Peyer's patch (tissue), 4 donors: Measurements from ENCODE around the gene UQCR10. TPM values are rescaled to one million over a fixed set of nuclear protein-coding genes. Genes with fewer than 3 reads are reported as not detected.

ENCODE experiments used
- DNase-seq, 3 donors: peaks; one replicate each; pipeline ENCODE4 v3.0.0-alpha.2; 2017 to 2019
- H3K27ac ChIP-seq, 4 donors: fragments of 200-600 bp; sonication (generic); one replicate each; pipeline ENCODE4 v1.5.1; 2016 to 2019
- H3K27me3 ChIP-seq, 2 donors: fragments of 200-600 bp; sonication (generic); one replicate each; pipeline ENCODE4 v1.5.1; 2019
- H3K36me3 ChIP-seq, 3 donors: fragments of 200-600 bp; sonication (generic); one replicate each; pipeline ENCODE4 v1.5.1; 2016 to 2019
- H3K4me1 ChIP-seq, 4 donors: fragments of 200-600 bp; sonication (generic); one replicate each; pipeline ENCODE4 v1.5.1; 2016 to 2019
- H3K4me3 ChIP-seq, 4 donors: fragments of 200-600 bp; sonication (generic); 1 replicate in 3 of 4; 2 replicates in 1 of 4; pipeline ENCODE4 v1.5.1; 2016 to 2019; ENCODE audit warnings: mild to moderate bottlenecking in 1 of 4
- H3K9me3 ChIP-seq, 4 donors: fragments of 200-600 bp; sonication (generic); one replicate each; pipeline ENCODE4 v1.5.1; 2016 to 2019; ENCODE audit warnings: mild to moderate bottlenecking in 1 of 4
- POLR2A ChIP-seq, 2 donors: fragments of 450-650 bp; IDR thresholded peaks; one replicate each; pipeline ENCODE4 v1.5.1; 2017; ENCODE audit warnings: antibody characterized with exemption in 2 of 2, mild to moderate bottlenecking in 2 of 2, moderate library complexity in 2 of 2
- total RNA-seq, 4 donors: library from RNA; depleted of rRNA; stranded (reverse); fragments of >200 nt; gene quantifications; one replicate each; pipeline ENCODE4 v1.1.0, GENCODE V29; 2016
- TF ChIP-seq, protein P1 (sequence below), 6 experiments: fragments of 450-650 bp in 4 of 6; fragments of 200-600 bp in 2 of 6; sonication (generic) in 1 of 6; IDR thresholded peaks; one replicate each; pipeline ENCODE4 v1.5.1; 2017 to 2019; ENCODE audit warnings: antibody characterized with exemption in 6 of 6, mild to moderate bottlenecking in 3 of 6, moderate library complexity in 1 of 6

UQCR10 gene
- total RNA-seq, 4 donors from 2014 or later: 60.9 to 144 (median 88.2) TPM

DNA sequence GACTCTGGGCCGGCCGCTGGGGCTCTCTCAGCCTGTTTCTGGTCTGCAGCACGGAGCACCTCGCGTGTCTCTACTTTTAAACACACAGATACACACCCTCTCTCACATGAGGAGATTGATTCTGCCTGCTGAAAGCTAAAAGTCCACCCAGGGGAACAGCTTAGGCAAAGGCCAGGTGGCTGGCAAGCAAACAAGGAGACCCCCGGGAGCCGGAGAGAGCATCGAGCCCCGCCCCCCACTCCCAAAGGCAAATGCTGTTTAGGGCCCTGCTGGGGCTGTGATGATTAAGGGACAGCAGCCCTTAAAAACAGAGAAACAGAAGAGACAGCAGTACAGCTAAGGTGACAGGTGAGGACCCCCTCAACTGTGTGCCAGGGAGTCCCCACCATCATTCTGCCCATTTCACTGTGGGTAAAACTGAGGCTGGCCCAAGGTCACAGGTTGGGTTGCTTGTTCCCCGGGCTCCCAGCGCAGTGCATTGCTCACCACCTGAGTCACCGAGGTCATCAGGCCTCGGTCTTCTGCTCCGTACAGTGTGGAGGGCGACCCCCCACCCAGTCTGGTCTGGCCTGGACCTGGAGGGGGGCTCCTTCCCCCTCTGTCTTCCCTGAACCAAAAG is 40.5 kb upstream of the UQCR10 start:
- H3K4me3 ChIP-seq: no peak overlapping the region
- H3K27me3 ChIP-seq: no peaks in the 10 kb centered on the region
- H3K4me1 ChIP-seq: no peaks in the 10 kb centered on the region
- no peaks in the 10 kb centered on the region for H3K9me3 ChIP-seq
- TF ChIP-seq, protein P1, sequence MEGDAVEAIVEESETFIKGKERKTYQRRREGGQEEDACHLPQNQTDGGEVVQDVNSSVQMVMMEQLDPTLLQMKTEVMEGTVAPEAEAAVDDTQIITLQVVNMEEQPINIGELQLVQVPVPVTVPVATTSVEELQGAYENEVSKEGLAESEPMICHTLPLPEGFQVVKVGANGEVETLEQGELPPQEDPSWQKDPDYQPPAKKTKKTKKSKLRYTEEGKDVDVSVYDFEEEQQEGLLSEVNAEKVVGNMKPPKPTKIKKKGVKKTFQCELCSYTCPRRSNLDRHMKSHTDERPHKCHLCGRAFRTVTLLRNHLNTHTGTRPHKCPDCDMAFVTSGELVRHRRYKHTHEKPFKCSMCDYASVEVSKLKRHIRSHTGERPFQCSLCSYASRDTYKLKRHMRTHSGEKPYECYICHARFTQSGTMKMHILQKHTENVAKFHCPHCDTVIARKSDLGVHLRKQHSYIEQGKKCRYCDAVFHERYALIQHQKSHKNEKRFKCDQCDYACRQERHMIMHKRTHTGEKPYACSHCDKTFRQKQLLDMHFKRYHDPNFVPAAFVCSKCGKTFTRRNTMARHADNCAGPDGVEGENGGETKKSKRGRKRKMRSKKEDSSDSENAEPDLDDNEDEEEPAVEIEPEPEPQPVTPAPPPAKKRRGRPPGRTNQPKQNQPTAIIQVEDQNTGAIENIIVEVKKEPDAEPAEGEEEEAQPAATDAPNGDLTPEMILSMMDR (IDR thresholded peaks at IDR 0.05): no peak
- TF ChIP-seq POLR2A (IDR thresholded peaks at IDR 0.05): no peak
- H3K36me3 ChIP-seq: peaks cover 0 to 12% (median 0%) of the 10 kb centered on the region in 3 donors
- DNase-seq: no peak
- no peak overlapping the region for H3K27ac ChIP-seq

DNA sequence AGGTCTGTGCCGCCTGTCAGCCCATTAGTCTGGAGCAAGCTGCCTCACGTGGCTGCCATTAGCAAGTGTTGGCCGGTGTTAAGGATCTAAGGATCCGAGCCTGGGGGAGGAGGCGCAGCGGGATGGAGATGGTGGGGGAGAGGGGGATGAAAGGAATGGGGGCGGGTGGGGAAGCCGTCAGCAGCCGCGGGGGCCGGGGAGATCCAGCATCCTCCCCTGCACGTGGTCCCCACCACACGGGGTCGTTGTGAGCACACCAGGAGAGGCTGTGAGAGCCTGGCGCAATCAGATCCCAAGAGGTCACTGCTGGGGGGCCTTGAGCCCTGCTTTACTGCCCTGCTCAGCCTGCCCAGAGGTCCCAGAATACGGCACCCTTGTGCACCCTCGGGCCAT is 40.0 kb upstream of the UQCR10 start:
- Histone ChIP-seq H3K27me3 (no peaks in the 10 kb centered on the region), H3K27ac (no peak overlapping the region), H3K4me1 (no peaks in the 10 kb centered on the region), H3K9me3 (no peaks in the 10 kb centered on the region), H3K4me3 (no peak overlapping the region), H3K36me3 (peaks cover 0 to 12% (median 0%) of the 10 kb centered on the region in 3 donors)
- no peak for TF ChIP-seq POLR2A (IDR thresholded peaks at IDR 0.05)
- TF ChIP-seq, protein P1 (IDR thresholded peaks at IDR 0.05): peak in 2 of 6 experiments; percentile 6 to 34
- DNase-seq: peak in 1 of 3 donors; percentile 20

DNA sequence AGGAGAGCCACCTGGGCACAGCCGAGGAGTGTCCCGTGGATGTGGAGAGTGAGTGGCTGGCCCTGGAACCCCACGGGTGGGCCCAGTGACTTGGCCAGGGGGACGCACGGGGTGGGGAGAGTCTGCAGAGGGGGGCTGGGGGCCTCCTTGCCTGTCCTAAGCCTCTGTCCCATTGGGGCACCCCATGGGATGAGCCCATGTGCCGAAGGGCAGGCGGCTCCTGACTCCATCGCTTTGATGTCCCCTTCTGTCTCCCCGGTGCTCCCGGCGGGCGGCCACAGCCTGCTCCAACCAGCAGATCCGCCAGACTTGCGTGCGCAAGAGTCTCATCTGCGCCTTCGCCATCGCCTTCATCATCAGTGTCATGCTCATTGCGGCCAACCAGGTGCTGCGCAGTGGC is 38.0 kb upstream of the UQCR10 start:
- Histone ChIP-seq H3K36me3 (peaks cover 0 to 12% (median 0%) of the 10 kb centered on the region in 3 donors), H3K27ac (no peak overlapping the region), H3K9me3 (no peaks in the 10 kb centered on the region), H3K4me3 (no peak overlapping the region), H3K27me3 (no peaks in the 10 kb centered on the region), H3K4me1 (peaks cover 0 to 9% (median 0%) of the 10 kb centered on the region in 4 donors)
- TF ChIP-seq POLR2A (IDR thresholded peaks at IDR 0.05): no peak
- TF ChIP-seq, protein P1 (IDR thresholded peaks at IDR 0.05): no peak
- DNase-seq: no peak

DNA sequence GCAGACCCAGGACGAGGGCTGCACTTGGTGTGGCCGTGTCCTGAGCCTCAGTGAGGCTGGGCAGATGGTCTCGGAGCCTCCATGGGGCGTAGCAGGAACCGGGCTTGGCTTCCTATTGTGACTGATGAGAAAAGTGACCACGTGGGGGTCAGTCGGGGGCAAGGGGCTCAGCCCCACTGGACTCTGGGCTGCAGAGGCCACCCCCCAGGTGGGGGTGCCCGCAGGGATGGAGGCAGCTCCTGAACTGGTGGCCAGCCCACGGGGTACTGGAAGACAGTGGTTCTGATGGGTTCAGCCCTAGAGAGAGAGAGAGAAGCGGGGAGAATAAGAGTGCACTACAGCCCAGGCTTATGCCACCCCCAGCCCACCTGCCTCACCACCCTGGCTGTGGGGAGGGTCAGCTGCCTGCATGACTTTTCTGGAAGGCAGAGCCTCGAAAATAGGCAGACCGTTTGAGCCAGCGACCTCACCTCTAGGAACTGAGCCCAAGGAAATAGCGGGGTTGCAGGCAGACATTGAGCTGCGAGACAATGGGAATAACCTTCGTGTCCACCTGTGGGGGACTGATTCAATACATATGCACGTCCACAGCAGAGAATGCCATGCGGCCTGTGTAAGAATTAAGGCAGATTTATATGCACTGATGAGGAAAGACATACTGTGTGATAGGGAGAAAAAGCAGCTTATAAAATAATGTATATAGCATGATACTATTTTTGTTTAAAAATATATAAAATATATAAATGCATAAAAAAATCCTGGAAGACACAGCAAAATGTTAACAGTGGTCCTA is 35.9 kb upstream of the UQCR10 start:
- H3K36me3 ChIP-seq: peaks cover 0 to 12% (median 0%) of the 10 kb centered on the region in 3 donors

DNA sequence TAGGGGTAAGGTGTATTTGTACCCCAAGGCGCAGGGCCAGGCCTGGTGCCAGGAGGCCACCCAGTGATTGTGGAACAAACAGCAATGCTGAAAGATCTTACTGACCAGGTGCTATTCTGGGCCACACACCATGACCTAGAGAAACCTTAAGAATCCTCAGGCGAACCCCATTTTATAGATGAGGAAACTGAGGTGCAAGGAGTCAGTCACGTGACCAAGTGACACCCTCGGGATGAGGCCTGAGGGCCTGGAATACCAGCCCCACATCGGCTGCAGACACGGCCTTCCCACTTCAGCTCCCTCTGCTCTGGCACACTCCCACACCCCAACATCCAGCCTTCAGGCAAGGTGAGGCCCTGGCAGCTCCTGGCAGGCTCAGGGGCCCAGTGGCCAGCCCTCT is 34.3 kb upstream of the UQCR10 start:
- no peaks in the 10 kb centered on the region for H3K9me3 ChIP-seq
- H3K27ac ChIP-seq: no peak overlapping the region
- no peak overlapping the region for H3K4me3 ChIP-seq
- H3K4me1 ChIP-seq: peaks cover 0 to 9% (median 0%) of the 10 kb centered on the region in 4 donors
- TF ChIP-seq POLR2A (IDR thresholded peaks at IDR 0.05): no peak
- TF ChIP-seq, protein P1 (IDR thresholded peaks at IDR 0.05): no peak
- DNase-seq: no peak
- H3K36me3 ChIP-seq: peaks cover 0 to 12% (median 0%) of the 10 kb centered on the region in 3 donors
- H3K27me3 ChIP-seq: no peaks in the 10 kb centered on the region

More for the DNA sequence above, 35.9 kb upstream of the UQCR10 start:
- H3K27me3 ChIP-seq: no peaks in the 10 kb centered on the region
- H3K4me3 ChIP-seq: no peak overlapping the region
- no peaks in the 10 kb centered on the region for H3K9me3 ChIP-seq
- TF ChIP-seq, protein P1 (IDR thresholded peaks at IDR 0.05): no peak
- no peak for TF ChIP-seq POLR2A (IDR thresholded peaks at IDR 0.05)
- no peak overlapping the region for H3K27ac ChIP-seq
- DNase-seq: no peak
- H3K4me1 ChIP-seq: peaks cover 0 to 9% (median 0%) of the 10 kb centered on the region in 4 donors
